ENCODE results near the gene PSMA5. TPM values are rescaled to one million over a fixed set of nuclear protein-coding genes. Genes with fewer than 3 reads are reported as not detected.
A peak's percentile ranks its signal among the peaks of the same experiment; 100 is the strongest.

Gene PSMA5
- total and polyA plus RNA-seq, 7 donors, result 58.1 to 213 (median 99.6) TPM

DNA sequence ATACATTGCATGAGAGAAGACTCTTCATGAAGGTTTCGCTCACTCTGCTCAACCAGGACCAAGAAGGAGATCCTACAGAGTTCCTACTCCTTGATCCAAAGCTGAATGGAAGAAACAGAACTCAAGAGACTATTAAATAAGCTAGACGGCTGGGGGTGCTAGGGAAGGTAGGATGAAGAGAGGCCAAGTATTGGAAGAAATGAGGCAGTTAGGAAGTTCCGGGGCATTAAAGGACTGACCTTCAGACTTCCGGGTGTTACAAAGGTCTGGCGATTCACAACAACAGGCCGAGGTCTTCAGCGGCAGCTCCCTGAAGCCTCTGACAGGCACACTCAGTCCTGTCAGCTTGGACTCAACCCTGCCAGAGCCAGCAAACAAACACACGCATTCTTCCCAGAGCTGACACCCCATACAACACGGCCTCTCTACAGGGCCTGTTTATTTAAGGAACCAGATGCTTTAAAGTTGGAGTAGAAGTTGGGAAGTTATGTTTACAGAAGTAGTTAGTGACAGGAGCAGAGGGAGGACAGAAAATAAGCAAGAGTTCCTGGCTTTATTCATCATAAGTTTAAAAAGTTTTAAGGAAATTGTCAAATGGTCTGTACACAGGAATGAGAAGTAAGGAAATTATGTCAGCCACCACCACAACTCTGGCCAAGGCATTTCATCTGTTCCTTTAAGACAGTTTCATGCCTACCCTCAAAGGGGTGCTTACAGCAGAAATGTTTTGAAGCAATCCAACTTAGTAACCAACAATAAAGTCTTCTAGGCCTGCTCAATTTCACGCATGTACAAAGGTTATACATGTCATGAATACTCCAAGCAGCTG is 33.2 kb downstream of the PSMA5 start:
- Histone ChIP-seq H3K36me3 (ENCODE audit: insufficient read depth in 1 of 2, low read depth in 1 of 2) (no peaks in the 10 kb centered on the region), H3K9me3 (no peaks in the 10 kb centered on the region), H3K4me1 (peaks cover 66% of the 10 kb centered on the region), H3K27me3 (ENCODE audit: insufficient read depth in 3 of 3, low read length in 2 of 3) (no peaks in the 10 kb centered on the region), H3K4me3 (peak overlapping the region; percentile 72), H3K27ac (peak overlapping the region; percentile 97)
- TF ChIP-seq, protein P1, sequence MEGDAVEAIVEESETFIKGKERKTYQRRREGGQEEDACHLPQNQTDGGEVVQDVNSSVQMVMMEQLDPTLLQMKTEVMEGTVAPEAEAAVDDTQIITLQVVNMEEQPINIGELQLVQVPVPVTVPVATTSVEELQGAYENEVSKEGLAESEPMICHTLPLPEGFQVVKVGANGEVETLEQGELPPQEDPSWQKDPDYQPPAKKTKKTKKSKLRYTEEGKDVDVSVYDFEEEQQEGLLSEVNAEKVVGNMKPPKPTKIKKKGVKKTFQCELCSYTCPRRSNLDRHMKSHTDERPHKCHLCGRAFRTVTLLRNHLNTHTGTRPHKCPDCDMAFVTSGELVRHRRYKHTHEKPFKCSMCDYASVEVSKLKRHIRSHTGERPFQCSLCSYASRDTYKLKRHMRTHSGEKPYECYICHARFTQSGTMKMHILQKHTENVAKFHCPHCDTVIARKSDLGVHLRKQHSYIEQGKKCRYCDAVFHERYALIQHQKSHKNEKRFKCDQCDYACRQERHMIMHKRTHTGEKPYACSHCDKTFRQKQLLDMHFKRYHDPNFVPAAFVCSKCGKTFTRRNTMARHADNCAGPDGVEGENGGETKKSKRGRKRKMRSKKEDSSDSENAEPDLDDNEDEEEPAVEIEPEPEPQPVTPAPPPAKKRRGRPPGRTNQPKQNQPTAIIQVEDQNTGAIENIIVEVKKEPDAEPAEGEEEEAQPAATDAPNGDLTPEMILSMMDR (IDR thresholded peaks at IDR 0.05), result no peak
- intact Hi-C loops (cut with DNase I), result loop anchor here in 1 of 2 donors (2.0 kb wide), 1 partner anchor 22 kb away; no protein-coding TSS in a partner anchor
- ATAC-seq (peak; percentile 62 to 71 (median 68)), DNase-seq (peak; percentile 60 to 86)
- WGBS, 3 donors, result 8 to 18% (median 14%) methylated on average over 10 of the region's 10 CpGs

DNA sequence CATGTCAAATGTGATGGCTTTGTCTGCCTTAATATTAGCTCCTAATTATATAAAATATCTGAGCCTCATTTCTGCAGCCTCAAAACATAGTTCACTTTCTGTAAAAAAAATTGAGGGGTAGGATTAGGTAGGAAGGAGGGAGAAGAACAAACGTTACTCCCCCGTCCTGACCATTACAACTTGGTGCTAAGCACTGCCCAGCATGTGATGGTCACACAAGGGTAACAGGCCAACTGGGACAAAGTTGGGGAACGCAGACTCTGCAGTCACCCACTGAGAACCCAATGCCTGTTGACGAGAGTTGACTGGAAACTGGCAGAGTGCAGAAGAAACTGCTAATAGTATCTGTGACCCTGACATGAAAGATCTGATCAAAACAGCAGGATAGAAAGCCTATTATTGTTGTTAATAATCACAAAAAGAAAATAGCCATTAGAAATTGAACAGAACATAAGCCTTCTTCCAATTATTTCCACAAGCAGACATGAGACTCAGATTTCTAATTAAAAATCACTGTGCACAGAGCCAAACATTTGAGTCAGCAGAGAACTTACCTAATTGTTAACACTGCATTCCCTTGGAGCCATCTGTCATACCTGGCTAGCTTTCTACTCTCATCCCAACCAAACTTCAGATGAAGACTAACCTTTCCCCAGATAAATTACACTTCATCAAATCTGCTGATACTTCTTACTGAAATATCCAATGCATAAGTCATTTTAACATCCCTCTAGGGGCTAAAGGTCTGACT is 34.0 kb downstream of the PSMA5 start:
- H3K36me3 ChIP-seq (ENCODE audit: insufficient read depth in 1 of 2, low read depth in 1 of 2), result no peaks in the 10 kb centered on the region
- H3K4me1 ChIP-seq, result peaks cover 73% of the 10 kb centered on the region
- no peaks in the 10 kb centered on the region for H3K9me3 ChIP-seq
- DNase-seq (peak; percentile 47 to 77), ATAC-seq (peak; percentile 62 to 79 (median 77))
- intact Hi-C loops (cut with DNase I), result loop anchor here in 1 of 2 donors (2.0 kb wide), 1 partner anchor 21 kb away; no protein-coding TSS in a partner anchor
- H3K4me3 ChIP-seq, result peak overlapping the region; percentile 72
- no peaks in the 10 kb centered on the region for H3K27me3 ChIP-seq (ENCODE audit: insufficient read depth in 3 of 3, low read length in 2 of 3)
- H3K27ac ChIP-seq, result peak overlapping the region; percentile 97
- TF ChIP-seq, protein P1 (IDR thresholded peaks at IDR 0.05), result no peak
- 16 to 24% (median 18%) methylated on average over 4 of the region's 4 CpGs for WGBS, 3 donors

DNA sequence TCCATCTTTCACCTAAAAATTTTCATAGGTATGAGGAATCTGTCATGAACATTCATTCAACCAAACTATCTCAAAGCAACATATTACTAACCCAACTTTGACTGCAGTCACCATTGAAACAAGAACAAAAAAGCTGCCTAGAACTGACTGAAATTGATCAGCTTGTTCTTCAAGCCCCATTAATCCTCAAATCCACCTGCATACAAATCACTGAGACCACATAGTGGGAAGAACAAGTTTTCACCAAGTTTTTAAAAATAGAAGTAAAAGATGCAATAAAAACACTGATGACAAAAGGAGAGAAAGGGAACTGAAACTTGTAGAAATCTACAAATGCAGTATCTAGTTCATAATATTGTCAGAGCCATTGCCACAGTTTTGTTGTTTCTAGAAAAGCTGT is 34.6 kb downstream of the PSMA5 start:
- Histone ChIP-seq H3K27ac (peak overlapping the region; percentile 97), H3K36me3 (ENCODE audit: insufficient read depth in 1 of 2, low read depth in 1 of 2) (no peaks in the 10 kb centered on the region), H3K4me3 (peak overlapping the region; percentile 72), H3K27me3 (ENCODE audit: insufficient read depth in 3 of 3, low read length in 2 of 3) (no peaks in the 10 kb centered on the region), H3K9me3 (no peaks in the 10 kb centered on the region), H3K4me1 (peaks cover 79% of the 10 kb centered on the region)
- DNase-seq, result no peak
- intact Hi-C loops (cut with DNase I), result loop anchor here in 1 of 2 donors (2.0 kb wide), 1 partner anchor 21 kb away; no protein-coding TSS in a partner anchor
- TF ChIP-seq, protein P1 (IDR thresholded peaks at IDR 0.05), result no peak
- ATAC-seq, result no peak

DNA sequence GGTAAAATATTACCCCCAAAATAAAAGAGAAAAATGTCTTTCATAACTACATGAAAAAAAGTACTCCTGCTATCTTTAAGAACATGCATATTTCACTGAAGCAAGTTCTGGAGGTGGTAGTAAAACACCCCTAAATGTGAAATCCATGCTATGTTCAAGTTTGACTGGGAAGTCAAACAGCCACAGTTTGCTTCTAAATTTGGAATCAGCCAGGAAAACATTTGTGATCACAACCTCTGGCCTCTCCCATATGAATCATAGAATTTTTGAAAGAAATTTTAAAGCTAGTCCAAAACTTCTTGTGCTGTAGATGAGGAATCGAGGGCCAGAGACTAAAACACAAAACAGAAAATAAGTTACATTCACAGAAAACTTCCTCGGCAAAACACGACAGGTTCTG is 35.1 kb downstream of the PSMA5 start:
- H3K27me3 ChIP-seq (ENCODE audit: insufficient read depth in 3 of 3, low read length in 2 of 3), result no peaks in the 10 kb centered on the region
- H3K4me3 ChIP-seq, result peak overlapping the region; percentile 72
- DNase-seq, result no peak
- TF ChIP-seq, protein P1 (IDR thresholded peaks at IDR 0.05), result no peak
- H3K36me3 ChIP-seq (ENCODE audit: insufficient read depth in 1 of 2, low read depth in 1 of 2), result no peaks in the 10 kb centered on the region
- WGBS, 3 donors, result 5 to 28% (median 11%) methylated on average over 3 of the region's 3 CpGs
- intact Hi-C loops (cut with DNase I), result no loop called here
- H3K4me1 ChIP-seq, result peaks cover 84% of the 10 kb centered on the region
- peak overlapping the region; percentile 97 for H3K27ac ChIP-seq
- ATAC-seq, result peak in 1 of 4 donors; percentile 32
- H3K9me3 ChIP-seq, result no peaks in the 10 kb centered on the region
